ENCODE data around the gene OVOL1. TPM values are rescaled to one million over a fixed set of nuclear protein-coding genes. Genes with fewer than 3 reads are reported as not detected.
A peak's percentile ranks its signal among the peaks of the same experiment; 100 is the strongest.

OVOL1 gene
- total and polyA plus RNA-seq, 2 of the 8 experiments (the other 6 are each of a cell fraction or from before 2014, with no cell fraction given) = 2.6 to 3.4 TPM

DNA sequence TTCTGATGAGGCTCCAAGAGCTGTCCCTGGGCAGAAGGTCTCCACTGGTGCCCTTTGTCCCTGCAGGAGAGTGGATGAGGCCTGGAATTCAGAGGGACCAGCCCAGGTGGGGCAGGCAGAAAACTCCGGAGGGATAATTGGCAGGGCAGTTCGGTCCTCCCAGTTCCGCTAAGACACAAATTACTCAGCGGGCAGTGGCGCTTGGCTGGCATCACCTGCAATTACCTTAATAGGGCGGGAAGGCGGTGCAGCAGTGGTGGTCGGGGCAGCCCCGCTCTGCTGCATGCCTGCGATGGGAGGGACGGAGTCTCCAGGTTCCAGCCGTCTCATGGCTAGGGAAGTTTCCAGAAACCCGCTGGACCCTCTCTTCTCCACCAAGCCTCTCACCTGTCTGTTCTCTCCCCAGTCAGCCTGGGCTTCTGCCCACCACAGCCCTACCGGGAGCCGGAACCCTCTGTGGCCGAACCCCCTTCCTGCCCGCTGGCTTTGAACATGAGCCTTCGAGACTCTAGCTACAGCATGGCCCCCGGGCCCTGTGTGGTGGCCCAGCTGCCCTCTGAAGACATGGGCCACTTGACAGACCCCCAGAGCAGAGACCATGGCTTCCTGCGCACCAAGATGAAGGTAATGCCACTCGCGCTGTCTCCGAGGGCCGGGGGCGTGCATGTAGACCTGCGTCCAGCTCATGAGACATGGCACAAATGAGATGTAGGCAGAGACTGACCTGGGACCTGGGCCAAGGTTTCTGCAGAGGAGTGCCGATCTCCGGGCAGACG lies 7.0 kb downstream of the OVOL1 start:
- H3K4me1 ChIP-seq (replicated peaks in 1 of 4; ENCODE audit: control insufficient read depth in 3 of 4, insufficient read depth in 4 of 4, low read length in 3 of 4) = peaks cover 10 to 31% (median 18%) of the 10 kb centered on the region in 4 experiments
- H4K8ac ChIP-seq (ENCODE audit: extremely low read depth, insufficient read depth, low read length) = peak overlapping the region; percentile 72; the same call in 1 of the 2 replicates
- H2BK5ac ChIP-seq (ENCODE audit: low read depth, low read length) = no peak overlapping the region
- no peak overlapping the region for H2AFZ ChIP-seq (ENCODE audit: low read length)
- FAIRE-seq (no peak), DNase-seq (ENCODE audit: low read depth in 1 of 2, low spot score in 2 of 2) (no peak)
- no peak overlapping the region for H2BK20ac ChIP-seq (ENCODE audit: low read length)
- H2AK5ac ChIP-seq (ENCODE audit: low read depth, low read length) = no peak overlapping the region
- no peak overlapping the region for H2BK12ac ChIP-seq (ENCODE audit: low read depth, low read length)
- no peak overlapping the region for H3K56ac ChIP-seq (replicated peaks; ENCODE audit: insufficient read length, low read depth, low read length)
- no peak overlapping the region for H3K9ac ChIP-seq (replicated peaks in 1 of 4; ENCODE audit: extremely low read depth in 1 of 4, low read depth in 3 of 4, low read length in 3 of 4)
- no peak overlapping the region for H3K4me3 ChIP-seq (ENCODE audit: extremely low read depth in 1 of 4, insufficient read depth in 2 of 4, low read depth in 3 of 4, low read length in 4 of 4)
- no peaks in the 10 kb centered on the region for H3K79me2 ChIP-seq (ENCODE audit: control insufficient read depth in 1 of 2, insufficient read depth in 2 of 2, low read length in 2 of 2)
- 92% methylated on average over 29 of the region's 29 CpGs; no CpG with 5 or more reads in 1 of the 2 experiments for WGBS, 2 experiments (ENCODE audit: extremely low coverage in 1 of 2, insufficient coverage in 1 of 2, insufficient read length in 1 of 2, insufficient replicate concordance in 2 of 2, low coverage in 1 of 2, low lambda C conversion rate in 2 of 2, missing lambda C conversion rate in 1 of 2)
- TF ChIP-seq NANOG (IDR thresholded peaks at IDR 0.05; ENCODE audit: insufficient read depth, low read depth, low read length, poor library complexity, severe bottlenecking) = no peak
- TF ChIP-seq, protein P1, sequence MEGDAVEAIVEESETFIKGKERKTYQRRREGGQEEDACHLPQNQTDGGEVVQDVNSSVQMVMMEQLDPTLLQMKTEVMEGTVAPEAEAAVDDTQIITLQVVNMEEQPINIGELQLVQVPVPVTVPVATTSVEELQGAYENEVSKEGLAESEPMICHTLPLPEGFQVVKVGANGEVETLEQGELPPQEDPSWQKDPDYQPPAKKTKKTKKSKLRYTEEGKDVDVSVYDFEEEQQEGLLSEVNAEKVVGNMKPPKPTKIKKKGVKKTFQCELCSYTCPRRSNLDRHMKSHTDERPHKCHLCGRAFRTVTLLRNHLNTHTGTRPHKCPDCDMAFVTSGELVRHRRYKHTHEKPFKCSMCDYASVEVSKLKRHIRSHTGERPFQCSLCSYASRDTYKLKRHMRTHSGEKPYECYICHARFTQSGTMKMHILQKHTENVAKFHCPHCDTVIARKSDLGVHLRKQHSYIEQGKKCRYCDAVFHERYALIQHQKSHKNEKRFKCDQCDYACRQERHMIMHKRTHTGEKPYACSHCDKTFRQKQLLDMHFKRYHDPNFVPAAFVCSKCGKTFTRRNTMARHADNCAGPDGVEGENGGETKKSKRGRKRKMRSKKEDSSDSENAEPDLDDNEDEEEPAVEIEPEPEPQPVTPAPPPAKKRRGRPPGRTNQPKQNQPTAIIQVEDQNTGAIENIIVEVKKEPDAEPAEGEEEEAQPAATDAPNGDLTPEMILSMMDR (IDR thresholded peaks at IDR 0.05; ENCODE audit: control extremely low read depth in 1 of 3, insufficient read depth in 1 of 3, low read depth in 1 of 3, low read length in 3 of 3) = no peak
- TF ChIP-seq ASH2L (IDR thresholded peaks at IDR 0.05; ENCODE audit: low read length) = no peak
- TF ChIP-seq USF2 (IDR thresholded peaks at IDR 0.05; ENCODE audit: low read length) = no peak
- no peak for TF ChIP-seq EP300 (IDR thresholded peaks at IDR 0.05; ENCODE audit: borderline replicate concordance in 1 of 2, low read depth in 2 of 2, low read length in 2 of 2)
- TF ChIP-seq RFX5 (IDR thresholded peaks at IDR 0.05; ENCODE audit: borderline replicate concordance, low read depth, low read length) = no peak
- no peak for TF ChIP-seq CTBP2 (IDR thresholded peaks at IDR 0.05; ENCODE audit: borderline replicate concordance, insufficient read depth, insufficient read length, low read length)
- no peak overlapping the region for H2BK15ac ChIP-seq (ENCODE audit: low read length)
- H2BK120ac ChIP-seq (replicated peaks; ENCODE audit: low read depth, low read length) = no peak overlapping the region
- H3K23ac ChIP-seq (ENCODE audit: insufficient read length) = no peak overlapping the region
- 0 out of 2 replicates have a peak, but pooled peaks cover 4% of the 10 kb centered on the region for H3K79me1 ChIP-seq (ENCODE audit: low read depth, low read length)
- H3K27me3 ChIP-seq (replicated peaks in 1 of 4; ENCODE audit: control insufficient read depth in 3 of 4, extremely low read depth in 1 of 4, insufficient read depth in 3 of 4, low read length in 3 of 4) = peaks cover 0 to 4% (median 2%) of the 10 kb centered on the region in 4 experiments; a peak in 3 of 7 replicates
- H3K9me3 ChIP-seq (ENCODE audit: insufficient read depth in 2 of 2, low read depth in 1 of 2, low read length in 1 of 2) = no peaks in the 10 kb centered on the region
- no peak overlapping the region for H3K14ac ChIP-seq (ENCODE audit: insufficient read length)
- no peaks in the 10 kb centered on the region for H4K20me1 ChIP-seq (replicated peaks in 1 of 2; ENCODE audit: control insufficient read depth in 1 of 2, insufficient read depth in 2 of 2, low read length in 2 of 2)
- no peak overlapping the region for H3K27ac ChIP-seq (ENCODE audit: low read depth, low read length)
- H3K4me2 ChIP-seq (ENCODE audit: insufficient read depth in 1 of 2, low read depth in 2 of 2, low read length in 2 of 2) = no peak overlapping the region
- peaks cover 0 to 3% (median 0%) of the 10 kb centered on the region in 4 experiments; a peak in 3 of 8 replicates for H3K36me3 ChIP-seq (ENCODE audit: control insufficient read depth in 2 of 4, insufficient read depth in 4 of 4, low read length in 3 of 4)
- no peak overlapping the region for H3K18ac ChIP-seq (ENCODE audit: extremely low read depth, low read length)
- POLR2A ChIA-PET (ENCODE audit: partially characterized antibody) = interaction anchor here (1.0 to 1.1 kb wide), 2 partner anchors 8 to 70 kb away, joined by 3 read pairs; no protein-coding TSS in a partner anchor
- H4K5ac ChIP-seq (ENCODE audit: insufficient read length, low read depth, low read length) = no peak overlapping the region
- CTCF ChIA-PET (ENCODE audit: partially characterized antibody) = interaction anchor here (0.8 to 12.7 kb wide), 8 partner anchors 9 to 25 kb away, joined by 3 to 128 read pairs (median 6); partner anchors contain the start of gene AP5B1
- no peak overlapping the region for H4K91ac ChIP-seq (replicated peaks; ENCODE audit: insufficient read length, low read length)
- H3K4ac ChIP-seq (replicated peaks; ENCODE audit: insufficient read length, low read depth, low read length) = no peak overlapping the region
- no peaks in the 10 kb centered on the region for H3K23me2 ChIP-seq (ENCODE audit: low read depth, low read length)
